ENCODE measurements around the gene POLR2M.
A peak's percentile ranks its signal among the peaks of the same experiment; 100 is the strongest.

The POLR2M gene

DNA sequence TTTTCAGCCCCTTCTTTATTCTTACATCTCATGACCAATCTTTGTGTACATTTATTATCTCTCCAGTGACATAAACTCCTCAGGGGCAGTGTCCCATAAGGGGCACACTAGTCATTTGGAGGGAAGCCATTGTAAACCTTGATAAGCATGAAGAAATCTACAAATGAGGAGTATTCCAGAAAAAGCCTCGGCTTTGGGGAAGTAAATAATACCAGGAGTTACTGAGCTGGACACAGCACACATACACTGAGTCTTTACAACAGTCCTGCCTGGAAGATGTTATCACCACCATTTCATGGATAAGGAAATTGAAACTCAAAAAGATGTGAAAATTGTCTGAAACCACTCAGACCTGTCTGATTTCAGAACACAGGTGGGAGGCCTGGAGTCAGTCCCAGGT, 15.4 kb upstream of the POLR2M start:
- no peak for DNase-seq (ENCODE audit: low read depth, low spot score)

DNA sequence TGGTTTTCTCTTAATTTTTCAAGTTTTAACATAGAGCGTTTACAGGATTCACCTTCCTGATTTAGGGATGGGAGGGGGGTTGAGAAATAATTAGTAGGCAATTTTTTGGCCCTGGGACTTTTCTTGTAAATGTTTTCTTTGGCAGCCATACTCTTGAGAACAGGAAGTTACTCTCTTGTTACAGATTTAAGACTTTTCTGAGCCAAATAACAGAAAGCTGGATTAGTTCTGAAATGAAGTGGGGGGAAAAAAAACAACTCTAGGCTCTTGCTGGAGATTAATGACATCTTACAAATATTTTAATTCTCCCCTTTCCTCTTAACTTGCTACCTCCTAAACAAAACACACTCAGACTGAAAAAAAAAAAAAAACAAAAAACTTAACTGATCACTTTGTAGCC, 13.8 kb upstream of the POLR2M start:
- DNase-seq (ENCODE audit: low read depth, low spot score) = peak; percentile 35

DNA sequence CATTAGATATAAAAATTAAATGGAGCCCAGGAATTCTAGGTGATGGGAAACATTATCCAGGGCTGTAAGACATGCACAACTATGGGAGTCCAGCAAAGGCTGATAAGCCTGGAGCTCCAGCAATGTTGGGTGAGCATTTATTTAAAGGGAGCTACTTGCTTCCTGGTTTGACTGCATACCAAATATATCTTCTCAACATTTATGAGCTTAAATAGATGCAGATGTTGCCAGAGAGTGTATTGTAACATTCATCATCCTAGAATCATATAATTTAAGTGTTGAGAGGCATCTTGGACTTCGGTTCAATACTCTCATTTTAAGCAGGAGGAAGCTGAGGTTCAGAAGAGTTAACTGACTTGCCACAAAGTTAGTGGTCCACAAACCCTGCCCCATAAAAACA, 12.2 kb upstream of the POLR2M start:
- no peak for DNase-seq (ENCODE audit: low read depth, low spot score)

DNA sequence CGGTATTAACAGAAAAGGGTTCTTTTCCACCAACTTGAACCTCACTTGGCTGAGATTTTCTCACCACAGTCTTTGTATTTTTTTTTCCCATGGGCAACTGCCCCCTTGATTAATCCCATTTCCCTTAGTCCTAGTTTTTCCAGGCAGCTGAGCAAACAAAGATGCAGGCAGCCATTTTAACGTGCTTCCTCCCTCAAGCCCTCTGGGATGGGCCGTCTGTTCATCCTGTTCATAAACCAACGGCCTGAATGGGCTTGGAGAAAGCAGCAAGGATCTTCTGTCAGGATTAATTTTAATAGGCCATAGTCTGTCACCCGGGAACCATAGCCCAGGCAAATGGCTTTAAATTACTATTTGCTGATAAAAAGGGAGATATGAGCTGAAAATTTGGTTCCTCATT, 10.4 kb upstream of the POLR2M start:
- no peak for DNase-seq (ENCODE audit: low read depth, low spot score)

DNA sequence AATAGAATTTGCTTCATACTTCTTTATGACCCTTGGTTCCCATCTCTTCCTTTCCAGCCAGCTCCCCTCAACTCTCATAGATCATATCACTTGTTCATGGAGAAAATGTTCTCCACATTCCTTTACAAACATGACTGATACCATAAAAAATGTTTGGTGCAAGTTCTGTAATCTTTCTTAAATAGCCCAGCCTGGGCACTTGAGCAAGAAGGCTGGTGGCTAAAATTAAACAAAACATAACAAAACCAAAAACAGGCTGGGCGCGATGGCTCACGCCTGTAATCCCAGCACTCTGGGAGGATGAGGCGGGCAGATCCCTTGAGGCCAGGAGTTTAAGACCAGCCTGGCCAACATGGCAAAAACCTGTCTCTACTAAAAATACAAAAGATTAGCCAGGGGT, 8.9 kb upstream of the POLR2M start:
- DNase-seq (ENCODE audit: low read depth, low spot score) = no peak

DNA sequence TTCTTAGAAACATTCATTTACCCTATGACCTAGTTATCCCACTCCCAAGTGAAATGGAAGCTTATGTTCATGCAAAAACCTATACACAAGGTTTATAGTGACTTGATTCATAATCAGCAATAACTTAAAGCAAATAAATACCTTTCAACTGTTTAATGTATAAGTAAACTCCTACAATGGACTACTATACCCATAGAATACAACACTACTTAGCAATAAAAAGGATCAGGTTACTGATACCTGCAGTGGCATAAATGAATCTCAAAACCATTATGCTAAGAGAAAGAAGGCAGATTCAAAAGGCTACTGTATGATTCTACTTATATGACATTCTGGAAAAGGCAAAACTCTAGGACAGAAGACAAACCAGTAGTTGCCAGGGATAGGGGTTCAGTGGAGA, 8.3 kb upstream of the POLR2M start:
- DNase-seq (ENCODE audit: low read depth, low spot score) = no peak

DNA sequence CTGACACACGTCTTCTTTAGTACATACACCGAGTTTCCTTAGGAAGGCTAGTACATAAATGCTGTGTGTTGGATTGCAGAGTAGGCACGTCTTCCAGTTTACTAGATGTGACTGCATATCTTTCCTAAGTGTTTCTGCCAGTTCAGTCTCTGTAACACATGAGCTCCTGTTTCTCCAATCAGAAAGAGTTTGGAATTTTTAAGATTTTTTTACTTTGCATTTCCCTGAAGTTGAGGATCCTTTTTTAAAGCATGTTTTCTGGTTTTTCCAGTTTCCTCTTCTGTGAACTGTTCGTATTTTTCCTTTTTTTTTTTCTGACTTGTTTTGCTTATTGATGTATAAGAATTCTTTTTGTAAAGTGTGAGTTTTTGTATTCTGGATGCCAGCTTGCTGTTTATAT, 7.5 kb upstream of the POLR2M start:
- no peak for DNase-seq (ENCODE audit: low read depth, low spot score)

DNA sequence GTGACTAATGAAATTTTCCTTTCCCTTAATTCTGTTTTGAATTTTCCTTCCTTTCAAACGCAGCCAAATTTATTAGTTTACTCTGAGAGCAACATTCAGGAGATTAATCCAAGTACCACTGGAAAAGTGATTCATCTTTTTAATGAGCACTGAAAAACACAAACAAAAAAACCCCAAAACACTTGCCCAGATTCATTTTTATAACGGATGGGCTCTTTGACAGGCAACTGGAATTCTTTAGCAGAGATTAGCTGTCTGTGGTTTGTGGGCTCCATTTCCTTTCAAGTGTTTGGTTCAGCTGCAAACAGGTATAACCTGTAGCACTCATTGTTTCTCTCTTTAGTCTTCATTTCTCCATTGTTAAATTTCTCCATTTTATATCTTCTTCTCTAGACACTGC, 3.1 kb upstream of the POLR2M start:
- no peak for DNase-seq (ENCODE audit: low read depth, low spot score)

DNA sequence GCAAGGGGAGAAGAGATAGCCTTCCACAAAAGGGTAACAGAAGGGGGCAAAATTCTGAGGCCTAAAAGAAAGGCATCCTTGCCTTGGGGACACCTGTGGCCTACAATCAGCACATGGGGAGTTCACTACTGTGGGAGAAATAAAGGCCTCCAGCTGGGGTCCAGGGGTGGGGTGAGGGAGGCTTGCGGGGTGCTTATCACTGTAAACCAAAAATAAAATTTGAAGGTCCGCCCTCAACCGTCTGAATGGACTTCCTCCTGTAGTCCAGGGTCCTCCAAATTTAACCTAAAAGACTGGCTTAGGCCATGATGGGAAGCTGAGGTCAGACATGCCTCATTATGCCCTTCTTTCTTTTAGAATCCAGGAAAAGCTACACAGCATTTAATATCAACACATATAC, 2.1 kb upstream of the POLR2M start:
- no peak for DNase-seq (ENCODE audit: low read depth, low spot score)

DNA sequence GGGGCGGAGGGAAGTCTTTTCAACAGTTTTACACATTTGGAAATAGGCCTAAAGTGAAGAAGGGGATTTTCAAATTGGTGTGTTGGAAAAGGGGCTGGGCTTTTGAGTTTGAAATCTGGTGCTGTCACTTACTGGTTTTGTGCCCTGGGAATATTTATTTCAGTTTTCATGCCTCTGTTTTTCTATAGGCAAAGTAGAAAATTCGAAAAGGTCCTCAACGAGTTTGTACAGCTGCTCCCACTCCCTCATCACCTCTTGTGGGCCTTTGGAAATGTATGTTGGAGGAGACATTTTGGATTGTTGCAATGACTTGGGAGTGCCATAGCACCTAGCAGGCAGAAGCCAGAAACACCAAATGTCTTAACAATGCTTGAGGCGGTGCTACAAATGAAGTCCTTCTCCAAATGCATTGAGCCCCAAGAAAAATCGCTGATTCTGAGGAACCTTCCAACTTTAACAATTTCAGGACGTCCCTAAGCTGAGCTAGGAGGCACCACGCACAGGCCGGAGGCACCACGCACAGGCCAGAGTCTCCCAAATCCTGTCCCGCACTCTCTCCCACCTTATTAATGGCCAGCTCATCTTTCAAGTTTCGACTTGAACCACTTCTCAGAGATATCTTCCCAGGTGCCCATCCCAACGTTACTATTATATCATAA, 639 bp upstream of the POLR2M start:
- DNase-seq (ENCODE audit: low read depth, low spot score) = no peak

DNA sequence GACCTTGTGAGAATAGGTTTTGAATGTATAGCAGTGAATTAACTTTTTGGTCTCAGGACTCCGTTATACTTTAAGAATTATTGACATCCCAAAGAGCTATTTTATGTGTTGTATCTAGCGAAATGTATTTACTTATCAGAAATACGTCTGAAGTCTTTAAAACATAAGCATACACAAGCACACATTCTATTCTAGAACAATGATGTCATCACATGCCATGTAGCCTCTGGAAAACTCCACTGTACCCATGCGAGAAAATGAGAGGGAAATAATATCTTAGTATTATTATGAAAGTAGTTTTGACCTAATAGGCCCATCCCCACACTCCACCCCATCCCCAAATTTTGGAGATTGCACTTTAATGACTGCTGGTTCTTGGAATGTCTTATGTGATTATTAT, 1.5 kb downstream of the POLR2M start:
- no peak for DNase-seq (ENCODE audit: low read depth, low spot score)

DNA sequence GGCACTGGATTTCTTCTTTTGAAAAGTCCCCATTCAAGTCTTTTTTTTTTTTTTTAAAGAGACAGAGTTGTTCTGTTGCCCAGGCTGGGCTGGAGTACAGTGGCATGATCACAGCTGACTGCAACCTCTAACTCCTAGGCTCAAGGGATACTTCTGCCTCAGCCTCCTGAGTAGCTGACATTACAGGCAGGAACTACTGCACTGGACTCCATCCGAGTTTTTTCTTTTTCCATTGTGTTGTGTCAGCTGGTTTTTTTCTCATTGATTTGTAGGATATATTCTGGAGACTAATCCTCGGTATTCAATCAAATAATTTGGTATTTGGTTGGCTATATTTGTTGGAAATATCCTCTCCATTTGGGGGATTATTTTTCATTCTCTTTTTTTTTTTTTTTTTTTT, 11.8 kb downstream of the POLR2M start:
- DNase-seq (ENCODE audit: low read depth, low spot score) = no peak

DNA sequence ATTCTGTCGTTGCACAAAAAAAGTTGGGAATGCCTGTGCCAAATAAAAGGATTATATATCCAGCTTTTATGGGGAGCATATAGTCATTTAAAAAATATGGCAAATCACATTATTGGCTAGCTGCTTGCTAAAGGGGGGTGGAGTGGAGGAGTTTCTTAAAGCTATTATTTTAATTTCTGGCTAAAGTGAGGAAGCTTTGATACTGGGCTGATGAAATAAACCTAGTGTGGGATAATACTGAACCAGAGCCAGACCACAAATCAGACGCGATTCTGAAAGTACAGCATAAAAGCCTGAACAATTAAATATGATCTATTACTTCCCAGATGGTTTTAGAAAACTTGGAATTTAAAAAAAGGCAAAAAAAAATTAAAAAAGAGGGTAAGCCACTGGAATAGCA, 14.4 kb downstream of the POLR2M start:
- DNase-seq (ENCODE audit: low read depth, low spot score) = no peak

DNA sequence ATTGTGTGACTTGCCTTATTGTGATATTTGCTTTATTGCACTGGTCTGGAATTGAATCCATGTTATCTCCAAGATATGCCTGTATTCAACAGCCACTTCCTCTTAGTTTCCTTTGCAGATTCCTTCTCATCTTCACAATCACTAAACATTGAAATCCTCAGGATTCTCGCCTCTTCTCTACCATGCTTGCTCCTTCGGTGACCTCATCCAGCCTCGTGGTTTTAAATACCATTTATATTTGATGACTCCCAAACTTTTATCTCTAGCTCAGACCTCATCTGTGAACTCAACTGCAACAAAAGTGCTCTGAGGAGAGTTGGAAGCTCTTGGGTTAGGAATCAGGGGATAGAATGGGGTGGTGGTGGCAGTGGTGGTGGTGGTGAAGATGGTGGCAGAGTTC, 19.9 kb downstream of the POLR2M start:
- no peak for DNase-seq (ENCODE audit: low read depth, low spot score)

DNA sequence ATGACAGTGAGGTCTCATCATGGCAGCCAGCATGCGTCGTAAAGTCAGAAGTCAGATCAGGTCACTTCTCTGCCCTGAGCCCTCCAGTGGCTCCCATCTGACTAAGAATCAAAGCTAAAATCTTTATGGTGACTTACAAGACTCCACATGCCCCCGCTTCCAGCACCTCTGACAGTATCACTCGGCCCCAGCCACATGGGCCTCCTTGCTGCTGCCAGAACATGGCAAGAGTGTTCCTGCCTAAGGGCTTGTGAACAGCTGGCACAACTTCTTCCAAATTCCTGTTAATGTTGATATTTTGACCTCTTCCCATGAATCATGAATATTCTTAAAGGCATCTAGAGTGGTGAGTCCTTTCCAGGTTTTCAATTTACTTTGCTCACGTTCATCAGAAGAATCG, 20.5 kb downstream of the POLR2M start:
- DNase-seq (ENCODE audit: low read depth, low spot score) = no peak

DNA sequence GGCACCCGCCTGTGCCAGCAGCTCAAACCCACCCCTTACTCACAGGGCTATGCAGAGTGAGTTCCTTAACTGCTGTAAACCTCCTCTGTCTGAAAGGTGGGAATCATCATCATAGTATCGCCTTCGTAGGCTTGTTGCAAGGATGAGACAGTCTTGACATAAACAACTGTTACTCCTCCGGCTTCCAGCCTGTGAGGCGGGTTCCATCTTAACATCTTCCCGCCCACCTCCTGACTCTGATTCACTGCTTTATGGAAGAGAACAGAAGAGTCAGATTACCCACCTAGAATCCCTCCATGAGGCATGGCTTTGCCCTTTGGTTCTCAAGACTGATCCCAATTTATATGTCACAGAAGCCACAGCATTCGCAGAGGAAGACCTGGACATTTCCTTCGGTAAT, 21.9 kb downstream of the POLR2M start:
- DNase-seq (ENCODE audit: low read depth, low spot score) = no peak

DNA sequence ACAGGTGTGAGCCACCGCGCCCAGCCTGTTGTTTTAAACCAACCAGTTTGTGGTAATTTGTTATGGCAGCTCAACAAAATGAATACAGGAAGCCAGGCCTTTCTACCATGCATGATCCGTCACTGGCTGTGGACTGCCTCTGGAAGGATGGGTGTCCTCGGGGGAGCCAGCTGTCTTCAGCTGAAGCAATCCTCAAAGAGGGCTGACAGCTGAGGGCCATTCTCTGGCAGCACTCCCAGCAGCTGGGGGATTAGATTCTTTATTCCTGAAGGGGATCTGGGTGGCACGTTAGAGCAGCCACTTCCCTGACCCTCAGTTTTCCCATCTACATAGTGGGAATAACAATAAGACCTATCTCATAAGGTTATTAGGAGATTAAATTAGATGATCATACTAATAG, 24.4 kb downstream of the POLR2M start:
- DNase-seq (ENCODE audit: low read depth, low spot score) = no peak

DNA sequence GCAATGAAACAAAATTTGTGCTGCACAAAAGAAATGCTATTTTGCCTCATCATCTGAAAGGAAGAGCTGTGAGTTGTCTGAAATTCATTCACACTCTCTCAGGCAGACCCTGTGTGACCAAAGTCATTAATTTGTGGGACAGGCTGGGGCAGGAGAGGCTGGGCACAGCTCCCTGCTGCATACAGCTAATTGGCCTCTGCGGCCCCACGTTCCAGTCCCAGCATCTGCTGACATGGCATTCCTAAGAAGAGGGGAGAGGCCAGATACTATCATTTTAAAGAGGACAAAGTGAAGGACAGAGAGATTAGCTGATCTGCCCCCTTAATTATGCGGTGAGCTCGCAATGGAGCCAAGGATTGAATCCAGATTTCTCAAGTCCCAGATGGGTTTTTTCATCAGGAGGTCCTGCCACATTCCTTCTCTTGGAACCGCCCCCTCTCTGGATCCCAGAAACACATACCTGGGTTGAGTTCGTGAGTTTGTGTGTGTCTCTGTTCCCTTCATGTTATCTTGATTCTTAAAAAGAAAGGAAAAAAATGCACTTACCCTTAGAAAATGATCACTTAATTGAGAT, 25.1 kb downstream of the POLR2M start:
- no peak for DNase-seq (ENCODE audit: low read depth, low spot score)

DNA sequence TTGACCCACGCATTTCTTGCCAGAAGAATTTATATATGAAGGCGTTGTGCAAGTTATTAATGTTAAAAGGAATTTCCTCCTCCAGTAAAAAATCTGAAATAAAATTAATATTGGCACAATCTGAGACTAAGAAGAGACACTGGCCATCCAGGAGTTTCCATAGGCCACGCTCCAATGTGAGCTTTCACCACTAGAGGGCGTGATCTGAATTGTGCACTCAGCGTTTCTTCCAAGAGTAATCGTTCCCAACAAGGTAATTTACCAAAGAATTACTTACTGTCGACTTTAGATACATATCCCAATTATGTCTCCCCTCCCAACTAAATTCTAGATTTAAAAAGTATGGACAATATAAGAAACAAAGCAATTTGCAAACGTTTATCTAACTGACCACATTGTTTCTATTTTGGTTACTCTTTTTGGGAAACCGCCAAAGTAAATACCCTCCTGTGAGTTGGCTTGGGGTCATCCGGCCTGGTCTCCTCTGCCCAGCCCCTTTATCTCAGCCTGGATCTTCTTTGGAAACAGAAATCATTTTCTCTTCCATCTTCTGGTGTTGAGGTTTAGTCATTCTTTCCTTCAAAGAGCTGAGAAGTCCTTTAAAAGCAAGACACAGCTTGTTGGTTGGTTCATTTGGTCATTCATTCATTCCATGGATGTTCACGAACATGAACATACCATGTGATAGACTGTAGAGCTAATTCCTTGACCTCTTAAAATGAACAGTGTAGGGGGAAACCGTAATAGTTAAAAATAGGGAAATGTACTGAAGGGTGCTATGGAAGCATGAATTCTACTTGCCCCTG, 26.2 kb downstream of the POLR2M start:
- no peak for DNase-seq (ENCODE audit: low read depth, low spot score)

DNA sequence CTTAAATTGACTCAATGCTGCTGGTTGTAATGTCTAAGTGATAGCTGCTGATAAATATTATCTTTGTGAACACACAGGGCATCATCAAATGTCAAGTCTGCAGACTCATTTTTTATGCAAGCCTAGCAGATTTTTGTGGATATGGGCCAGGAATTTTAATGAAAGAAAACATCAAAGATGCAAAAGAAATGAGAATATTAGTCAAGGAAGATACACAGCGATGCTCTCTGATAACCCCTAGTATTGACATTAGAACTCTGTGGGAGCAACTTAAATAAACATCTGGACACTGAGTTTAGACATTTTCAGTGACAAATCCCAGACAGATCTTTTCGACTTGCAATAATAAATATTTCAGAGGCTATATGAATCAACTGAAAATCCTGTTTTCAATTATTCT, 28.3 kb downstream of the POLR2M start:
- DNase-seq (ENCODE audit: low read depth, low spot score) = no peak

DNA sequence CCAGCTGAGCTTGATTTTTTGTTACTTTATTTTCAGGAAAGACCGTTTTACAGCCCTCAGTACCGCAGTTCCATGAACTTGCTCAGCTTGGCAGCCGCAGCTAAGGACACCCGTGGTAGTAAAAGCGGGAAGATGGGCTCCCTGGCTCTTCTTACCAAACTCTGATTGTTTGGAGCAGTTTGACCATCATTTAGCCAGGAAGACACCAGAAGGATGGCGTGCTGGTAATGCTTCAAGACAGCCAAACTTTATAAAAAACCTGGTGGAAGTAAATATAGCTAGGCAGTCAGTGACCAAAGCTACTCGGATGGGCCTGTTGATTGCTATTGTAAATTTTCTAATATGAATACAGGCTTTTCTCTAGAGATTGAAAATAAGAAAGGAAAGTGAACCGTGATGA, 28.9 kb downstream of the POLR2M start:
- DNase-seq (ENCODE audit: low read depth, low spot score) = no peak

DNA sequence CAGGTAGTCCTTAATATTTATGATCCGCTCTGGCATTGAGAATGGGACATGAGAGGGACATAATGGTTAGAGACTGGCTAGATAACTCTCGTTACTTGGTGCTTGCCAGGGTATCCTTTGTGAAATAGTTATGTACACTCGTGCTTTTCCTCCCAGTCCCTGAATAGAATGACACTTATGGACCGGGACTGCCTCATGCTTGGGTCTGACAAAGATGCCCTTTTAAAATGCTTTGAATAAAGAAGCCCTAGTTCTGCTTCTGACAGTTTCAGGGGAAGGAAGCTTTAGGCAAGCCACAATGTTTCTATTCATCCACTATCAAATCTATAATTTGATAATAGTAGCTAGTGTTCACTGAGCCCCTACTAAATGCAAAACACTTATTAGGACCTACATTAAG, 29.4 kb downstream of the POLR2M start:
- DNase-seq (ENCODE audit: low read depth, low spot score) = no peak

DNA sequence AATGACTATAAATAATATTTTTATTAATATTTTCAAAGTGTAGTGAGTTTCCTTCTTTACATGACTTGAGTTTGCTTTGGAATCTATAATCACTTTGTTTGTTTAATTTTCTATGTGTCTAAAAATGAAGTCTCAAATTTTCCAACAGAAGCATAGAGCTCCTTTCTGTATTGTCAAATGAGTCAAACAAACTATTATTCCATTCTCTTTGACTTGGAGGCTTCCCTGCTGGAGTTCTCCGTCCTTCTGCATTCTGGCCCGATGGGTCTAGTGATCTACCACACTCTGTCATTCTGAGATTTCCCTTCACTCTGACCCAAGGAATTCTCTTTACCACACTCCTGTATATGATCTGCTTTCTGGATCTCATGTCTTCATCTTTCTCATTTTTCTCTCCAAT, 30.1 kb downstream of the POLR2M start:
- no peak for DNase-seq (ENCODE audit: low read depth, low spot score)

Measured in smooth muscle cell of the brain vasculature (primary cell).